Hepatocyte (in vitro differentiated cells): ENCODE results near the gene KCNIP3. TPM values are rescaled to one million over a fixed set of nuclear protein-coding genes. Genes with fewer than 3 reads are reported as not detected.
"Not testable (repeated sequence)": the region's sequence is repeated elsewhere in the genome, so short reads cannot be mapped to it uniquely, and the experiment has no call there.

Experiments
- DNase-seq: peaks from one replicate; pipeline ENCODE4 v3.0.0-alpha.2; 2016; ENCODE audit warnings: low spot score
- H2AFZ ChIP-seq: fragments of 200-600 bp; sonication (generic); 2 replicates; pipeline ENCODE4 v1.6.0; 2016; ENCODE audit warnings: antibody characterized with exemption, mild to moderate bottlenecking
- H3K27ac ChIP-seq: fragments of 200-600 bp; sonication (generic); 2 replicates; pipeline ENCODE4 v1.5.1; 2016; ENCODE audit warnings: mild to moderate bottlenecking
- H3K27me3 ChIP-seq: fragments of 200-600 bp; sonication (generic); 2 replicates; pipeline ENCODE4 v1.6.1; 2016
- H3K36me3 ChIP-seq: fragments of 200-600 bp; sonication (generic); replicated peaks from 2 replicates; pipeline ENCODE4 v1.5.1; 2016; ENCODE audit warnings: low read depth; ENCODE audit not compliant: insufficient read depth
- H3K4me1 ChIP-seq: fragments of 200-600 bp; sonication (generic); 2 replicates; pipeline ENCODE4 v1.5.1; 2016; ENCODE audit warnings: mild to moderate bottlenecking, moderate library complexity; ENCODE audit not compliant: insufficient read depth
- H3K4me2 ChIP-seq: fragments of 200-600 bp; sonication (generic); 2 replicates; pipeline ENCODE4 v1.6.0; 2016
- H3K4me3 ChIP-seq: fragments of 200-600 bp; sonication (generic); 2 replicates; pipeline ENCODE4 v1.5.1; 2016; ENCODE audit warnings: mild to moderate bottlenecking
- H3K79me2 ChIP-seq: fragments of 200-600 bp; sonication (generic); 2 replicates; pipeline ENCODE4 v1.6.0; 2017; ENCODE audit warnings: mild to moderate bottlenecking
- H3K9me2 ChIP-seq: fragments of 200-600 bp; sonication (generic); replicated peaks from 2 replicates; pipeline ENCODE4 v1.6.0; 2017; ENCODE audit warnings: mild to moderate bottlenecking; ENCODE audit not compliant: insufficient read depth
- H3K9me3 ChIP-seq: fragments of 200-600 bp; sonication (generic); 2 replicates; pipeline ENCODE4 v1.5.1; 2016; ENCODE audit warnings: low read depth, mild to moderate bottlenecking
- H4K20me1 ChIP-seq: fragments of 200-600 bp; sonication (generic); 2 replicates; pipeline ENCODE4 v1.6.0; 2016; ENCODE audit warnings: mild to moderate bottlenecking; ENCODE audit not compliant: insufficient read depth, poor library complexity, severe bottlenecking
- CTCF ChIP-seq: fragments of 200-600 bp; sonication (generic); IDR thresholded peaks from 2 replicates; pipeline ENCODE4 v1.5.1; 2016; ENCODE audit warnings: antibody characterized with exemption, mild to moderate bottlenecking; ENCODE audit not compliant: poor library complexity
- EZH2 ChIP-seq: fragments of 200-600 bp; sonication (generic); IDR thresholded peaks from 2 replicates; pipeline ENCODE4 v1.6.1; 2016; ENCODE audit warnings: antibody characterized with exemption, mild to moderate bottlenecking, borderline replicate concordance
- EZH2phosphoT487 ChIP-seq: fragments of 200-600 bp; sonication (generic); IDR thresholded peaks from one replicate; pipeline ENCODE4 v1.6.1; 2018; ENCODE audit warnings: antibody characterized with exemption, mild to moderate bottlenecking, low read depth, moderate library complexity; ENCODE audit not compliant: unreplicated experiment, severe bottlenecking
- WGBS: methylation state at CpG from one replicate; pipeline ENCODE4 v1.1.6; 2016; ENCODE audit warnings: low lambda C conversion rate; ENCODE audit errors: missing lambda C conversion rate; 5-methylcytosine and 5-hydroxymethylcytosine counted together
- polyA plus RNA-seq: library from polyadenylated mRNA; unstranded; fragments of >200 nt; fragmentation: Nextera tagmentation; extraction: Ambion mirVana; gene quantifications from 2 replicates; pipeline ENCODE4 v1.2.1, GENCODE V29; 2016
- total RNA-seq: library from RNA; depleted of rRNA; stranded (reverse); fragments of >200 nt; gene quantifications from 2 replicates; pipeline ENCODE4 v1.2.3, GENCODE V29; 2014

Gene KCNIP3
- total and polyA plus RNA-seq, 2 experiments from 2014 or later: 6.1 to 6.5 TPM

GRCh38 chr2:95402370-95403203, 105.4 kb downstream of the KCNIP3 start, which contains the start of gene FAHD2A:
FAHD2A (plus strand) TSS chr2:95402708; CDS start chr2:95405559, 2,851 bp downstream.
- WGBS: under 1% methylated on average over 62 of the region's 64 CpGs
- Histone ChIP-seq H4K20me1 (no peaks in the 10 kb centered on the region), H3K27ac (peak within 1 kb of the TSS; percentile 96), H3K79me2 (peaks cover 17% of the 10 kb centered on the region), H3K9me2 (no peaks in the 10 kb centered on the region), H3K4me1 (peaks cover 9% of the 10 kb centered on the region), H3K4me2 (peak within 1 kb of the TSS; percentile 93), H2AFZ (peak within 1 kb of the TSS; percentile 97), H3K4me3 (peak within 1 kb of the TSS; percentile 88), H3K27me3 (no peaks in the 10 kb centered on the region), H3K36me3 (no peaks in the 10 kb centered on the region), H3K9me3 (no peaks in the 10 kb centered on the region)
- TF ChIP-seq CTCF (no peak), EZH2phosphoT487 (no peak), EZH2 (no peak)
- peak; percentile 98 for DNase-seq

- peak; percentile 57 for DNase-seq
- H3K9me3 ChIP-seq: not testable (repeated sequence)
Observed at GRCh38 chr2:95403204-95403721, 106.1 kb downstream of the KCNIP3 start.

GRCh38 chr2:95403824-95404223, 106.7 kb downstream of the KCNIP3 start:
- H3K9me2 ChIP-seq, H3K27ac ChIP-seq, H4K20me1 ChIP-seq, H3K4me1 ChIP-seq, H3K36me3 ChIP-seq, DNase-seq, H3K4me3 ChIP-seq, H3K9me3 ChIP-seq, H3K27me3 ChIP-seq, H2AFZ ChIP-seq: not testable (repeated sequence)
- Histone ChIP-seq H3K4me2 (peak overlapping the region; percentile 93), H3K79me2 (peaks cover 17% of the 10 kb centered on the region)
- WGBS: 96% methylated on average over 5 of the region's 5 CpGs

More at GRCh38 chr2:95403204-95403721, 106.1 kb downstream of the KCNIP3 start:
- H3K4me1 ChIP-seq, H3K27me3 ChIP-seq, H4K20me1 ChIP-seq, H3K9me2 ChIP-seq, H3K36me3 ChIP-seq: not testable (repeated sequence)
- Histone ChIP-seq H3K79me2 (peaks cover 17% of the 10 kb centered on the region), H3K4me2 (peak overlapping the region; percentile 93), H3K27ac (peak overlapping the region; percentile 96), H3K4me3 (peak overlapping the region; percentile 88), H2AFZ (peak overlapping the region; percentile 97)
- peak; percentile 45 for TF ChIP-seq CTCF
- WGBS: 6% methylated on average over 5 of the region's 5 CpGs

- peaks cover 17% of the 10 kb centered on the region for H3K79me2 ChIP-seq
- H3K4me2 ChIP-seq, H3K9me3 ChIP-seq: not testable (repeated sequence)
Observed at GRCh38 chr2:95404676-95405075, 107.5 kb downstream of the KCNIP3 start.

GRCh38 chr2:95411239-95411638, 114.1 kb downstream of the KCNIP3 start:
- H3K4me3 ChIP-seq, H3K4me1 ChIP-seq, H3K4me2 ChIP-seq, H3K36me3 ChIP-seq, H3K27me3 ChIP-seq, H3K79me2 ChIP-seq, H3K9me3 ChIP-seq, H3K27ac ChIP-seq, DNase-seq, H4K20me1 ChIP-seq, H3K9me2 ChIP-seq, H2AFZ ChIP-seq: not testable (repeated sequence)
- 96% methylated on average over 5 of the region's 5 CpGs for WGBS

More at GRCh38 chr2:95404676-95405075, 107.5 kb downstream of the KCNIP3 start:
- H3K9me2 ChIP-seq, H3K36me3 ChIP-seq, H3K4me3 ChIP-seq, H3K4me1 ChIP-seq, DNase-seq, H2AFZ ChIP-seq, H3K27me3 ChIP-seq, H3K27ac ChIP-seq, H4K20me1 ChIP-seq: not testable (repeated sequence)
- WGBS: 75% methylated on average over 3 of the region's 3 CpGs
